Sigmoid colon (tissue), 4 donors: ENCODE results near the gene MEGF6.
A peak's percentile ranks its signal among the peaks of the same experiment; 100 is the strongest.

ENCODE experiments used
- EP300 ChIP-seq, 4 donors: sonication (generic); formaldehyde crosslinking; IDR thresholded peaks; one replicate each; pipeline ENCODE4 v1.6.1; 2017; ENCODE audit warnings: antibody characterized with exemption in 4 of 4
- POLR2A ChIP-seq, 2 donors: fragments of 450-650 bp; IDR thresholded peaks; one replicate each; pipeline ENCODE4 v1.6.1; 2016; ENCODE audit warnings: antibody characterized with exemption in 2 of 2, mild to moderate bottlenecking in 2 of 2, moderate library complexity in 2 of 2
- POLR2AphosphoS5 ChIP-seq, 4 donors: sonication (generic); formaldehyde crosslinking; IDR thresholded peaks; one replicate each; pipeline ENCODE4 v1.6.1; 2017; ENCODE audit warnings: antibody characterized with exemption in 4 of 4
- TF ChIP-seq, protein P1 (sequence below), 4 experiments: fragments of 450-650 bp in 3 of 4; fragments of 200-600 bp in 1 of 4; IDR thresholded peaks; one replicate each; pipeline ENCODE4 v1.5.1; 2016 to 2019; ENCODE audit warnings: antibody characterized with exemption in 4 of 4, mild to moderate bottlenecking in 3 of 4, moderate library complexity in 2 of 4

DNA sequence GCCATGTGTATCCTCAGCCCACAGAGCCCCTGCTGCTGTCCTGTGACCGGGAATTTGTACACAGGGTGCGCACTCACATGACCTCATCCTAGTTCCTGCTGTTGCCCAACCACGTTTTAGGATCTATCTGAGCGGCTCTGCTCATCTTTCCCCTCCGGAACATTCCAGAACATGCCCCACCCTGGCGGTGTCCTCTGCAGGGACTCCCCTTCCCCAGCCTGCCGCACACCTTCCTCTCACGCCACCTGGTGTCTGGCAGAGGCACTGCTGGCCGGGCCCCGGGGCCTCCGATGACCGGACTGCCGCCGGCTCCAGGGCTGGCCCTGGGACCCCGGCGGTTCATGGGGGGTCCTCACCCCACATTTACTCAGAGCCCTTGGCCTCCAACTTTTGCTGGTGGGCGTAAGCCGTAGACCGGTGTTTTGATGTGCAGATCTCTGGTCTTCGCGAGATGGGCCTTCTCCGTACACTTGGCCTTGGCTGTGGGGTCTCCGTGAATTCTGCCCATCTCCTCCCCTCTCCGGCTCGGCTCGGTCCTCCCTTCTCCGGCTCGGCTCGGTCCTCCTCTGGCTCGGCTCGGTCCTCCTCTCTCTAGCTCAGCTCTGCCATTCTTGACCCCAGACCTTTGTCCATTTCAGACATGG is 127.4 kb downstream of the MEGF6 start:
- TF ChIP-seq, protein P1, sequence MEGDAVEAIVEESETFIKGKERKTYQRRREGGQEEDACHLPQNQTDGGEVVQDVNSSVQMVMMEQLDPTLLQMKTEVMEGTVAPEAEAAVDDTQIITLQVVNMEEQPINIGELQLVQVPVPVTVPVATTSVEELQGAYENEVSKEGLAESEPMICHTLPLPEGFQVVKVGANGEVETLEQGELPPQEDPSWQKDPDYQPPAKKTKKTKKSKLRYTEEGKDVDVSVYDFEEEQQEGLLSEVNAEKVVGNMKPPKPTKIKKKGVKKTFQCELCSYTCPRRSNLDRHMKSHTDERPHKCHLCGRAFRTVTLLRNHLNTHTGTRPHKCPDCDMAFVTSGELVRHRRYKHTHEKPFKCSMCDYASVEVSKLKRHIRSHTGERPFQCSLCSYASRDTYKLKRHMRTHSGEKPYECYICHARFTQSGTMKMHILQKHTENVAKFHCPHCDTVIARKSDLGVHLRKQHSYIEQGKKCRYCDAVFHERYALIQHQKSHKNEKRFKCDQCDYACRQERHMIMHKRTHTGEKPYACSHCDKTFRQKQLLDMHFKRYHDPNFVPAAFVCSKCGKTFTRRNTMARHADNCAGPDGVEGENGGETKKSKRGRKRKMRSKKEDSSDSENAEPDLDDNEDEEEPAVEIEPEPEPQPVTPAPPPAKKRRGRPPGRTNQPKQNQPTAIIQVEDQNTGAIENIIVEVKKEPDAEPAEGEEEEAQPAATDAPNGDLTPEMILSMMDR (IDR thresholded peaks at IDR 0.05): peak; percentile 17 to 78 (median 62)
- no peak for TF ChIP-seq POLR2AphosphoS5 (IDR thresholded peaks at IDR 0.05)
- TF ChIP-seq EP300 (IDR thresholded peaks at IDR 0.05): no peak
- no peak for TF ChIP-seq POLR2A (IDR thresholded peaks at IDR 0.05)
